ENCODE data around the gene MIGA1.

MIGA1 gene

DNA sequence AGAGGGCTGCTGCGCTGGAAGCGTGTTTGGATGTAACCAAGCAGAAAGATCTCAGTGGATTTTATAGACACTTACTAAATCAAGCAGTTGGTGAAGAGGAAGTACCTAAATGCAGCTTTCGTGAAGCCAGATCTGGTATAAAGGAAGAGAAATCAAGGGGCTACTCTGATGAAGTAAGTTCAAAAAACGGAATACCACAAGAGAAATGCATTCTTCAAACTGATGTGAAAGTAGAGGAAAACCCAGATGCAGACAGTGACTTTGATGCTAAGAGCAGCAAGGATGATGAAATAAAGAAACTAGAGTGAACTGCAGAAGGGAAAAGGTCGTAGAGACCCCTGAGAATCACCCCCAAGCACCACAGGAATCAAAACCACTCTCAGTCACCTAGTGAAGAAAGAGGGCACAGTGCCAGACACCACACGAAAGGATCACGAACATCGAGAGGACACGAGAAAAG, 68.2 kb downstream of the MIGA1 start:
- DNase-seq (ENCODE audit: low read depth) = no peak

DNA sequence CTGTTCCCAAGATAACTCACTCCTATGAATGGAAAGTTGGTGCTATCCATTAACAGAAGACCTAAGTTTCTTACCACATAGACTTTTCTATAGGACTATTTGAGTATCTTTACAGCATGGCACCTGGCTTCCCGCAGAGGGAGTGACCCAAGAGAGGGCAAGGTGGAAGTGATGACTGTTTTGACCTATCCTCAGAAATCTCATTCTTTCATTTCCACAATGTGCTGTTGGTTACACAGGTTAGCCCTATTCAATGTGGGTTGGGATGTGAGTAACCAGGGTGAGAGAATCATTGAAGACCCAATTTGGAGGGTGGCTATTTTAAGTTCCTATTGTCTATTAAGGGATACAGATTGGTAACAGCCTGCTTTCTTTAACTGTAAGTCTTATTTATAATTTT, 70.6 kb downstream of the MIGA1 start:
- DNase-seq (ENCODE audit: low read depth) = no peak

DNA sequence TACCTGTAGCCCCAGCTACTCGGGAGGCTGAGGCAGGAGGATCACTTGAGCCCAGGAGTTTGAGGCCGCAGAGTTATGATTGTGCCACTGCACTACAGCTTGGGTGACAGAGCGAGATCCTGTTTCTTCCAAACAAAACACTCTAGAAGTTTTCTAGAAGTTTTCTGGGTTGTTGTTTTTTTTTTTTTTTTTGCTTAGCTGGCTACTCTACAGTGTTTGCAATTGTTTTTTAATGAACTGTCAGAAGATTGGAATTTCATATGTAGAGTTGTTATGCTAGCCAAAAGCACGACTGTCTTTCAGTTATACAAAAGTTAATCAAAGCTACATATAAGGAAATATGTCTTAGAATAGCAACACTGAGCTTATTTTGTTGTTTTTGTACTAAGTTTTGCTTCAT, 78.1 kb downstream of the MIGA1 start:
- no peak for DNase-seq (ENCODE audit: low read depth)

DNA sequence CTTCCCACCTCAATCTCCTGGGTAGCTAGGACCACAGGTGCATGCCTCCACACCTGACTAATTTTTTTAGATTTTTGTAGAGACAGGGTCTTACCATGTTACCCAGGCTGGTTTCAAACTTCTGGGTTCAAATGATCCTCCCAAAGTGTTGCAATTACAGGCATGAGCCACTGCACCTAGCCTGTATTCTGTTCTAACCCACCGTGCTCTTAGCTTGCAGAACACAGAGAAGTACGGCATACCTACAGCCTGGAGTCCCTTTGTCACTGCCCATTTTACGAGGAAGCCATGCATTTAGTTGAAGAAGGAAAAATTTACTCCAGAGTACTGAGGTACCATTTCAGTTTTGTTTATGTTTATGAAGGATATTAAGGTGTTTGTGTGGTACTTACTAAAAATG, 79.3 kb downstream of the MIGA1 start:
- no peak for DNase-seq (ENCODE audit: low read depth)

DNA sequence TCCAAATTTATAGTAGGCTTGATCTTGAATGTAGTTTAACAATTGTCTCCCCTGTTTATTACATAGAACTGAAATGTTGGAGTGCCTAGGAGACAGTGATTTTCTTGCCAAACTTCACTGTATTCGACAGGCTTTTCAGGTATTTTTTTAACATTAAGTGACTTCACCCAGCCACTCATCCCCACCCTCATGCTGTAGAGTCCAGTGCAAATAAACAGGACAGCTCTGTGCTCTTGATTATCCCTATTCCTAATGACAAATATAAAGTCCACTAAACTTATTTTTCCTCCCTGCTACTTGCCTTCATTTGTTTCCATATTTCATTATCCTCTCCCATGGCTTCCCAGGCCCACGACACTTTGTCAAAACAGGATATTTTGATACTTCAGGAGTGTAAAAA, 79.8 kb downstream of the MIGA1 start:
- DNase-seq (ENCODE audit: low read depth) = no peak

DNA sequence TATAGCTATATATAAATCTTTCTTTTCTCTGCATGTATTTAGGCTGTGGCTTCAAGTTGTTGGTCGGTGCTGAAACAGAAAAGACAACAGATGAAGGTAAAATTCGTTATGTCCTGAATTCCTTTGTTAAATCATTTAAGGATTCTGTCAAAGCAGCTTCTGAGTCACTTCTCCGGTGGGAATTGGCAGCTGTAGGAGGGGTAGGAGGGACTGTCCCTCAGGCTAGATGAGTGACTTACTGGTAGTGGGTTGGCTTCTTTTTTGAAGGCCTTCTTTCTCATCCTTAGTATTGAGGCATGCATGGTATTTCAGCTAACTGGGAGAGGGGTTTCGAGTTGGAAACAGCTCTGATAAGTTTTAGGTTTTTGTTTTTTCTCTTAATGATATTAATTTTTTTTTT, 86.8 kb downstream of the MIGA1 start:
- no peak for DNase-seq (ENCODE audit: low read depth)

DNA sequence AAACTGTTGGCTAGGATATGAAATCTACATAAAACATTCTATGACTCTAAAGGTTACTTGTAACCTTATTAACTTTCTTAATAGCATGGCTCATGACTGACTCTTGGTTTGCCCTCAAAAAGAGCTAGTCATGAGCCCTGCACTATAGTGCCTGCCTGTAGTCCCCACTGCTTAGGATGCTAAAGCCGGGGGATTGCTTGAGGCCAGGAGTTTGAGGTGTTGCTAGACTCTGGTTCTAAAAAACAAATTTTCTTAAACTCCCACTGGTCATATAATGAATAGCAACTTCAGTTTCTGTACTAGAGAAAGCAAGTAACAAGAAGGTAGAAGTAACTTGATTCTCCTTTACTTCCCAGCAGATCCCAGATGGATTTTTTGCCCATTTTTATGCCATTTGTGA, 93.2 kb downstream of the MIGA1 start:
- no peak for DNase-seq (ENCODE audit: low read depth)

DNA sequence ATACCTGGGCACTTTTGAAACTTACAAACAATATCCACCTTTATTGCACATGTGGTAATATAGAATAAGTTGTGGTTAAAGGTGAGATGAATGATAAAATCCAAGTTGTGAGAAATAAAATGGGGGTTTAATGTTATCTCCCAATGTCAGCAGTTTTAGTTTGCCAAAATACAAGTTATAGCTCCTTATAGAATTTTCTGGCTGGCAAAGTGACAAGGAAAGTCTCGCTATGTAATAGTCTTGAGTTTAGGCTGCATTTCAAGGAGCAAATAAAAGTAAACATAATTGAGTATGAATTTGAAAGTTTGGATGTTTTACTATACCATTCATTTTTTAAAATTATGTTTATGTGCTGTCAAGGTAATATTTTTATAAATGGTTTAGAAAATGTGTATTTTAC, 94.0 kb downstream of the MIGA1 start:
- DNase-seq (ENCODE audit: low read depth) = no peak

DNA sequence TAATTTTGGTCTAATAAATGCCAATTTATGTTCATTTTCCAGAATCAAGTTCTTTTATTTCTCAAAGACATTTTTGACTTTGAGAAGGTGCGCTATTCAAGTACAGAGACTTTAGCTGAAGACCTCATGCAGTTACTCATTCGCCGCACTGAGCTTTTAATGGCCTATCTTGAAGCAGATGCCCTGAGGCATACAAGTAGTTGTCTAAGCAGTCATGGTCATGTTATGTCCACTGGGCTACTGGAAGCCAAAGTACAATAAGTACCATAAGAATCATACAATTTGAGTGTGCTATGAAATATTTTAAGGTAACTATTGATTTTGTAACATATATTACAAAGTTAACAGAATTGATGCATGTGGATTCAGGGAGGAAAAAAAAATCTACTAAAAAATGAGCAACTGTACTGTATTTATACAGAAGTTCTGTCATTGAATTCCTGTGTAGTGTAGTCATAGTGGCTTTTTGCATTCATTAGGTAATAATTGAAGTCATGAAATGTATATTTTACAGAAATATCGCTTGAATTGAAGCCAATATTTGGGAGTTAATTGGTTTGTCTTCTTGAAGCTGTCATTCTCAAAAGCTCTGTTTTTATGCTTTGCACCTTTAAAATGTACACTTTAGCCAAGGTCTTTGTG, 95.5 kb downstream of the MIGA1 start:
- DNase-seq (ENCODE audit: low read depth) = no peak

DNA sequence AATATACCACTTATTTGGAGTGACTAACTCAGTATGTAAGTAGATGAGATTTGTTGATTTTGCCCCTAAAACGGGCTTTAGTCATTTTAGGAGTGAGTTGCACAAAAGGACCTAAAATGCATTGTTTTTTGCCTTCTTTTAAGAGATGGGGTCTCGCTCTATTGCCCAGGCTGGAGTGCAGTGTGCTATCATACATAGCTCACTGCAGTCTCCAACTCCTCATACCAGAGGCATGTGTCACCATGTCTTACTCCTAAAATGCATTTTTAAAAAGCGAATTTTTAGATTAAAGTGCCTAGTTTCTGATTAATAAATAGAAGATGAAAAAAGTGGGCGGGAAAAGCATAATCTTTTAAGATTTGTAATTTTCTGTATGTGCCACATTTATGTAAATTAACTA, 97.4 kb downstream of the MIGA1 start:
- no peak for DNase-seq (ENCODE audit: low read depth)

DNA sequence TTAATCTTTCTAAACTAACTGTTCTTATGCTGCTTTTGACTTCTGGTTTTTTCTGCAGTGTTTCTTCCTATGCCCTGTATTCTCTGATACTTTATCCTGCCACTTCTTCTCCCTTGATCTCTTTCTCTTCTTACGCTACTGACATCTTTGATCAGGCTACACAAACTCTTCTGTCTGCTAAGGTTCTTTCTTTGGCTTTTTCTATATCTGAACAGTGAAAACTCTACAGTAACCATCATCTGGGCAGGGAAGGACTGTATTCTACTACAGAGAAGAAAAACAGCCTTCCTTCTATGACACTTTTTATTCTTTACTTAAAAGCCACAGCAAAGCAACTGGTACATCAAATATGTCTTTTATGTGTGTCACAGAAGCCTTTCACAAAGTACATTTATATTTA, 101.6 kb downstream of the MIGA1 start:
- no peak for DNase-seq (ENCODE audit: low read depth)

DNA sequence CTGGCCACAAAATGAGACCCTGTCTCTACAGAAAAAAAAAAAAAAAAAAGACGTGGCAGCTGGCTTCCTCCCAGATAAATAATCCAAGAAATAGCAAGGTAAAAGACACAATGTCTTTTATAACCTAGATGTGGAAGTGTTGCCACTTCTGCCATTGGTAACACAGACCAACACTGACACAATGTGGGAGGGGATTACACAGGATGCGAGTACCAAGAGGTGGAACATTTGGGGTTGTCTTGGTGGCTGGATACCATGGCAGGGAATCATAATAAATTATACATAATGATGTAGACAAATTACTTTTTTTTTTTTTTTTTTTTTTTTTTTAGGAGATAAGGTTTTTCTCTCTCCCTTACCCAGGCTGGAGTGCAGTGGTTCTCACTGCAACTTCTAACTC, 103.0 kb downstream of the MIGA1 start:
- DNase-seq (ENCODE audit: low read depth) = no peak

DNA sequence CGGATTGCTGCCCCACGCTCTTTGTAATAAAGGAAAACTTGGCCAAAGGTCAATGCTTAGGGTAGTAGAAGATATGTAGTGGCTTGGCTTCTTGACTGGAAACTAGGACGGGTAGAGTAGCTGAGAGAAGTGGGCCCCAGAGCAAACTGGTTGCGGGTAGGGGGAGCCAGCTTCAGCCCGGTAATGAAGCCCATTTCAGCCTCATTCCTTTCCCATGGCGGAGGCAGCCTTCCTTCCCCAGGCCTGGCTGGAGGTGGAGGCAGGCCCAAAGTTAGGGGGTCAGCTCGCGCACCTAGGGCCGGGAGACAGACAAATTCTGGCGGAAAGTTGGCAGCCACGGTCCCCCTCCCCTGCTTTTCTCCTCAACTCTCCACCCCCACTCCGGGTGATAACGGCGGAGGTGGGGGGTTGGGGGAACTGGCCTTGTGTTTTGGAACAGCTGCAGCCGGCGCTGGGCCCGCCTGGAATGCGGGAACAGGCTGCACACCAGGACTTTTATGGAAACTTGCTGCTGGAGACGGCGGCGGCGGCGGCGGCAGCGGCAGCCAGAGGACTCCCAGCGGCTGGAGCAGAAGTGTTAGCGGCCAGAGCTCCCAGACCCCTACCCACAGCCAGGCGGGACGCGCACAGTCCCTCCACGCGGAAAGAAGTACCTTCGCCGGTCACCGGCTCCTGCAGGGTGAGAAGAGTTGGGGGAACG, 108.8 kb downstream of the MIGA1 start, which contains the start of gene NEXN:
NEXN (plus strand) TSS at position 544 of the 700 bp plus-strand sequence. CDS start 27,483 bp downstream, outside the sequence.
- no peak for DNase-seq (ENCODE audit: low read depth)

DNA sequence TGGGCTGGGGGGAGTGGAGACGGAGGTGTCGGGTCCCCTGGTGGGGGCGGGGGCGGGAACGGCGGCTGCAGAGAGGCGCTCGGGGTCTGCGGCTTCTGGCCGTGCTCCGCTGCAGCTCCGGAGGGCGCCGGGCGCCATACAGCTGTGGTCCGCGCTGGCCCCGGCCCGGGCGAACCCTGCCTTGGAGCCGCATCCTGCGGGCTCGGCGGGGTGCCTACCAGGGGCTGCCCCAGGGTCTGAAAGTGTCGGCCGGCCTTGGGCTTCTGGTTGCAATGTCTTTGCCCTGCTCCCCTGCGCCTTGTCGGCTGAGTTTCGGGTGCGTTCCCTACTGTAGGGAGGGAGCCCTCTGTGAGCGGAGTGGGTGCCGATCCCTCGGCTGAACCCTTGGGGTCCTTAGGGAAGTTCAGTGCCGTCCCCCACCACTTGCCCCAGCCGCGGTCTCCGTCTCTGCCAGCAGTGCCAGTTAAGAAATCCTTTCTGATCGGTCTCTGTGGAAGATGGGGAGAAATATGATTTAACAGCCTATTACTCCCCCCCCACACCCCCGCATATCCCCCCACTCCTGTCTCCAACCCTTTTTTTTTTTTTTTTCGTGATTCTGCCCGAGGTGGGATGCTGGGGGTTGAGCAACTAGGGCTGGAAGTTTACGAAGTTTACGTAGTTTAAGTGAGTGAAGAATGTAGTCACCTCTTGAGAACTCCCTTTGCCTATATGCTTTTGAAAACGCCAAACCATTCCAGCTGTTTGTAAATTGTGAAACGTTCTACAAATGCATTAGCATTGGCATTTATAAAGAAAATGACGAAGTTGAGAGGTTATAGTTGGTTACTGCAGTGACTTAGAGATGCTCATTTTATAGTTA, 109.6 kb downstream of the MIGA1 start:
- DNase-seq (ENCODE audit: low read depth) = no peak

DNA sequence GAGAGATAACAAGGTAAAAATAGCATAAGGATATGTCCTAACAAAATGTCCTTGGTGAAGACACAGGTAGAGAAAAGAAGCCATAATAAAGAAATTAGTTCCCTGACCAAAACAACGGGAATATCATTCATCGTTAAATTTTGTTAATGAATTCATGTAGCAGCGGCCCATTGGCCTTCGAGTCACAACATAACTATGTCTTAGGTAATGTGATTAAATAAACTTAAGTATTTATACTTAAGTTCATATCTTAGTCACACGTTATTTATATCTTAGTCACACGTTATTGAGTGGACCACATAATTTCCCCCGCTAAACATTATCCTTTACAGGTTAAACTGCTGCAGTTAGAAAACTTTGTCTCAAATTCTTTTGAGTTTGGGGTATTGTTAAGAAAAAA, 110.2 kb downstream of the MIGA1 start:
- DNase-seq (ENCODE audit: low read depth) = no peak

DNA sequence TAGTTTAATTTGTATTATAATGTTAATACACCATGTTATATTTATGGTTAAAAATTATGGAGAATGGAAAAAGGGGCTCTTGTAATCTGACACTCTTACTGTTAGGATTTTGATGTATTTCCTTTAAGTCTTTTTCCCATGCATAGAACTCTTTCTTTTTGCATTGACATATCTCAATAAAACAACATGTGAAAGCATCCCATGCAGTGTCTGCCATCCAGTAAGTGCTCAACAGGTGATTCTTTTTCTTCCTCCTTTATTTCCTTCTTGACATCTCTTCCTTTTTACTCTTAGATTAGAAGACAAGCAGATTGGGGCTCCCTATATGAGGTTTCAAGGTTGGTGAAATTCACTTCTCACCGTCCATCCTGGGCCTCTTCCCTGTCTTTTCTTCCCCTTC, 111.8 kb downstream of the MIGA1 start:
- DNase-seq (ENCODE audit: low read depth) = no peak

DNA sequence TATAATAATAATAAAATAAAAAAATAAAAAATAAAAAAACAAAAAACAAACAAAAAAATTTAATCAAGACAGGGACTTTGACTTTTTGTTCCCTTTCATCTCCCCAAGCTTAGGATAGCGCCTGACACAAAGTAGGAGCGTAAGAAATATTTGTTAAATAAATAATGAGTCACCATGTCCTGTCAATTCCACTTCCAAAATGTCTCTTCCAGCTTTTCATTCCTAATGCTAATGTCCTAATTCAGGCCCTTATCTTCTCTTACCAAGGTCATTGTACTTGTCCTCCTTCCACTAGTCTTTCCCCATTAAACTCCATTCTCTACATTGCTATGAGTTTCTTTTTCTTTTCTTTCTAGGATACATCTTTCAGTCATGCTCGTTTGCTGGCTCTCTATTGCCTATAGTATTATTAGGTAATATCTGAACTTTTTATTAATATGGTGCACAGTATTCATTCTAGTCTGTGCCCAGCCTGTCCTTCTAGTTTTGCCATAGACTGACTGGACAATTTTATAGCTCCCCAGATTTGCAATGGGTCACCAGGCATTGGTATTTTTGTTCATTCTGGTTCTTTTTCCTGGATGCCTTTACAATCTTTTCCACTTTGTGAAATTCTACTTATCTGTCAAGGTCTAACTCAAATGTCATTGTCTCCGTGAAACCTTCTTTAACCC, 120.3 kb downstream of the MIGA1 start:
- no peak for DNase-seq (ENCODE audit: low read depth)

DNA sequence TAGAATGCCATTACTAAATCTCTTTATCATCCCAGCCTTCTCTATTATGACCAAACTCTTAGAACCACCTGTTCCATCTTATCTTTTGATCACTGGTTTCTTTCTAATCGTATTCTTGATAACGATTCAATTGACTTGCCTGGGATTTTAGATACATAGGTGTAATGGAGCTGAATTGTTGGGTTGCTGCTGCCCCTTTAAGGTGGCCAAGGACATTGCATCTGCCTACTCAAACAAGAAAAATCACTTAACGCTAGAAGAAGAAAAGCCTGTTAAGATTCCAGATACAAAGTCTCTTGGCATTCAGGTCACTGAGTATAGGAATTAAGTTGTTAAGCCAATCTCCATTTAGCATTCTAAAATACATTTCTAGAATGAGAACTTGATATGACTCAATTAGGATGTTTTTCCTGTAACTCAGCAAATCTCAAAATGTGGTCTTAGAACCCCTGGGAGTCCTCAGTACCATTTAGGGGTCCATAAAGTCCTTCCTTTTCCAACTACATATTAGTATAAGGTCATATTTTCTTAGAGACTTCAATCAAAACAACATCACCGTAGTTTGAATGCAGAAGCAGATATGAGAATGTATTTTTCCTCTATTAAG, 121.3 kb downstream of the MIGA1 start:
- DNase-seq (ENCODE audit: low read depth) = no peak

DNA sequence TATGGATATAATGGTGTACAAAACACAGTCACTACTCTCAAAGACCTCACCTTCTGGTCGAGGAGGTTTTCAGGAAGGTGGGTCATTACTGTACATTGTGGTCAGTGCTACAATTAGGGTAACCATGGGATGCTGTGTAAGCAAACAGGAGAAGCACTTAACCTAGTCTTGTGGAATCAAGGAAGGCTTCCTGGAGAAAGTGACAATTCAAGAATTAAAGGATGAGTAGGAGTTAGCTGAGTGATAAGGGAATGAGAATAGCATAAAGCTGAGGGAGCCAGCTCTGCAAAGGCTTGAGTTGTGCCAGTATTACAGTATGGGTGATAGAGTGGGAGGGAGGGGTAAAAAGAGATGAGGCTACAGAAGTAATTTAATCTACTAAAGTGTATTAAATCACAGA, 126.2 kb downstream of the MIGA1 start:
- no peak for DNase-seq (ENCODE audit: low read depth)

DNA sequence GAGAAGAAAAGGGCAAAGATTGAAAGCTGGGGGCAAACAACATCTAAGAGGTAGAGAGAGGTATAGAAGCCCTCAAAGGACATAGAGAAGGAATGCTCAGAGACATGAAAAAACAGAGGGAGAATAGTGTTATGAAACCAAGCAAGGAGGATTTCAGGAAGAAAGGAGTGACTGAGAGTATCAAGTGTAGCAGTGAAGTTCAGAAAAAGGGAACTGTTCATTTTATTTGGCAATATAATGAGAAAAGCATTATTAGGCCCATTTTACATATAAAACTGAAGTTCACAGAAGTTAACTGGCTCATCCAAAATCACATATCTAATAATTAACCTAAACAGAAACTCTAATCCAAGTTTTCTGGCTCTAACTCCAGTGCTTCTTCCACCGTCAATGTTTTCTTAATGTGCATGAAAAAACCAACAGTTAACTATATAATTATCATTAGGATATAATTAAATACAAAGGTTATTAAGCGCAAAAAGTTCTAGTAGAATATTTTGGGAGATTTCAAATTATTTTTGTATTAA, 126.6 kb downstream of the MIGA1 start:
- DNase-seq (ENCODE audit: low read depth) = no peak

DNA sequence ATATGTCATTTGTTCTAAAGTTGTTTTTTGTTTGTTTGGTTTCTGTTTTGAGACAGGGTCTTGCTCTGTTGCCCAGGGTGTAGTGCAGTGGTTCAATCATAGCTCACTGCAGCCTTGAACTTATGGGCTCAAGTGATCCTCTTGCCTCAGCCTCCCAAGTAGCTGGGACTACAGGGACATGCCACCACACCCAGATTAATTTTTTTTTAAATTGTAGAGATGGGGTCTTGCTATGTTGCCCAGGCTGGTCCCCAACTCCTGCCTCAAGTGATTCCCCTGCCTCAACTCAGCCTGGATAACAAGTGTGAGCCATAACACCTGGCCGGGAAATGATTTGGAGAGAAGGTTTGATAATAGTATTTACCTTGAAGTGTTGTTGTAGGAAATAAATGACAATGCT, 127.2 kb downstream of the MIGA1 start:
- DNase-seq (ENCODE audit: low read depth) = no peak

DNA sequence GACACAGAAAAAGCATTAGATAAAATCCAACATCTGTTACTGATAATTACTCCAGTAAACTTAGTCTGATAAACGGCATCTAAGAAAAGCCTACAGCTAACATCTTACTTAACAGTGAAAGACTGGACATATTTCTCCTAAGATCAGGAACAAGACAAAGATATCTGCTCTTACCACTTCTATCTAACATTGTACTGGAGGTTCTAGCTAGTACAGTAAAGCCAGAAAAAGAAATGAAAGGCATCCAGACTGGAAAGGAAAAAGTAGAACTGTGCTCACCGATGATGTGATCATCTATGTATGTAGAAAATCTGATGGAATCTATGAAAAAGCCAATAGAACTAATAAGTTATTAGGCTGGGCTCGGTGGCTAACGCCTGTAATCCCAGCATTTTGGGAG, 130.7 kb downstream of the MIGA1 start:
- no peak for DNase-seq (ENCODE audit: low read depth)
